NCI-H1436 treated with DMSO at 0.1 percent for 48 hours (cell line): ENCODE measurements around the gene TSPAN5.
"Not testable (repeated sequence)": the region's sequence is repeated elsewhere in the genome, so short reads cannot be mapped to it uniquely, and the experiment has no call there.

Experiments used
- DNase-seq: peaks from one replicate; lab custom pipeline; 2025; lab: John Stamatoyannopoulos, UW

The TSPAN5 gene

DNA sequence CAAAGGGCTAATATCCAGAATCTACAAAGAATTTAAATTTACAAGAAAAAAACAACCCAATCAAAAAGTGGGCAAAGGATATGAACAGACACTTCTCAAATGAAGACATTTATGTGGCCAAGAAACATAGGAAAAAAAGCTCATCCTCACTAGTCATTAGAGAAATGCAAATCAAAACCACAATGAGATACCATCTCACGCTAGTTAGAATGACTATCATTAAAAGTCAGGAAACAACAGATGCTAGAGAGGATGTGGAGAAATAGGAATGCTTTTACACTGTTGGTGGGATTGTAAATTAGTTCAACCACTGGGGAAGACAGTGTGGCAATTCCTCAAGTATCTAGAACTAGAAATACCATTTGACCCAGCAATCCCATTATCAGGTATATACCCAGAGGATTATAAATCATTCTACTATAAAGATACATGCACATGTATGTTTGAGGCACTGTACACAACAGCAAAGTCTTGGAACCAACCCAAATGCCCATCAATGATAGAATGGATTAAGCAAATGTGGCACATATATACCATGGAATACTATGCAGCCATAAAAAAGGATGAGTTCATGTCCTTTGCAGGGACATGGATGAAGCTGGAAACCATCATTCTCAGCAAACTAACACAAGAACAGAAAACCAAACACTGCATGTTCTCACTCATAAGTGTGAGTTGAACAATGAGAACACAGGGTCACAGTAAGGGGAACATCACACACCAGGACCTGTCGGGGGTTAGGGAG is 197.1 kb downstream of the TSPAN5 start:
- DNase-seq = not testable (repeated sequence)

DNA sequence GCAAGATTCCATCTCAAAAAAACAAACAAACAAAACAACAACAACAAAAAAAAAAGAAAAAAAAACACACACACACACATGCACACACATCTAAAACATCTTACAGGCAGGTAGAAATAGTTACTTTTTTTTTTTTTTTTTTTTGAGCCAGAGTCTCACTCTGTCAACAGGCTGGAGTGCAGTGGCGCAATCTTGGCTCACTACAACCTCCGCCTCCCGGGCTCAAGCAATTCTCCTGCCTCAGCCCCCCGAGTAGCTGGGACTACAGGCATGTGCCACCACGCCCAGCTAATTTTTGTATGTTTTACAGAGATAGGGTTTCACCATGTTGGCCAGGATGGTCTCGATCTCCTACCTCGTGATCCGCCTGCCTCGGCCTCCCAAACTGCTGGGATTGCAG is 201.0 kb downstream of the TSPAN5 start:
- not testable (repeated sequence) for DNase-seq

DNA sequence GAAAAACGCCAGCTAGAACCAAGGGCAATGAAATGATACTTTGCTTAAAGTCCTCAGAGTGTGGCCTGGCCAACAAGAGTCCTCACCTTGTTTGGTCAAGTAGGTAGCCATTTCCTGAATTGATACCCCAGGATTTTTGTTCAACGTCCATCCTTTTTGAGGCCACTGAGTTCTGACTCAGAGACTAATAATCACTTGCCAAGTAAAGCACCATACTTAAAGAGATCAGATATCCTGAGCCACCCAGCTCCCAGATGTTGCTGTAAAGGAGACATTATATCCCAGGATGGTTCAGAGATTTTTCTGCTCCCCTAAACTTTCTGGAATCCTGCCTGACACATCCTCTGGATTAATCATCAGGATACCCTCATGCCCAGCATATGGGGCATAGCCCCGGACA is 206.3 kb downstream of the TSPAN5 start:
- no peak for DNase-seq

DNA sequence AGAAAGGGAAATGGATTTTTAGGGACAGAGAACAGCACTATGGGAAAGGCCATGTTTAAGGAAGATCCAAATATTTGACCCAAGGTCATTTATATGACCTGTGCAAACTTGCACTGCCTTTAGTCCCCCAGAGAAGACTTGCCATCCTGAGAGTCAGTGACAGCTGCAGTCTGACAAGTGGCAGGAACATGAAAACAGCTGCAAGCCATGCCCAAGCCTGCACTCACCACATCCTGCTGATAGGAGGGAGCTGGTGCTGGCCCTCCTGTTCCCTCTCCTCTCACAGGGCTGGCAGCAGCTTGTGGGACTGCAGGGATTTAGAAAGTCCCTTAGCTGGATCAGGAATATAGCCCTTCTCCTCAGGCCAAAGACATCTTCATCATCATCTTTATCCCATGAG is 209.5 kb downstream of the TSPAN5 start:
- no peak for DNase-seq

DNA sequence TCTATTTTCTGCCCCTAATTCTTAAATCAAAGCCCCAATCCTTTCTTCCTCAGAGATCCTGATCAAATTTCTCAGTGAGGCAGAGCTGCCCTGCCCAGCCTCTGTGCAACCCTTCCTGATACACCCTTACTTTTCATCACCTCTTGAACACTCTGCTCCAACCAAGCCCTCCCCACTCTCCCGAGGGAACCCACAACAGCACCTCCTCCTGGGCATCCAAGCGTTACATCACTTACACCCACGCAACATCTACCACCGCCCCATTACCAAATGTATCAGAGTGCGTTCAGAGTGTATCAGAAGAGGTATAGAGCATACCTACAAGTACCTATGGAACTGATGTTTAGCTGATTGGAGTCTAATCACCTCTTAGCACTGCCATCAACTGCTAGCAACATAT is 210.8 kb downstream of the TSPAN5 start:
- no peak for DNase-seq

DNA sequence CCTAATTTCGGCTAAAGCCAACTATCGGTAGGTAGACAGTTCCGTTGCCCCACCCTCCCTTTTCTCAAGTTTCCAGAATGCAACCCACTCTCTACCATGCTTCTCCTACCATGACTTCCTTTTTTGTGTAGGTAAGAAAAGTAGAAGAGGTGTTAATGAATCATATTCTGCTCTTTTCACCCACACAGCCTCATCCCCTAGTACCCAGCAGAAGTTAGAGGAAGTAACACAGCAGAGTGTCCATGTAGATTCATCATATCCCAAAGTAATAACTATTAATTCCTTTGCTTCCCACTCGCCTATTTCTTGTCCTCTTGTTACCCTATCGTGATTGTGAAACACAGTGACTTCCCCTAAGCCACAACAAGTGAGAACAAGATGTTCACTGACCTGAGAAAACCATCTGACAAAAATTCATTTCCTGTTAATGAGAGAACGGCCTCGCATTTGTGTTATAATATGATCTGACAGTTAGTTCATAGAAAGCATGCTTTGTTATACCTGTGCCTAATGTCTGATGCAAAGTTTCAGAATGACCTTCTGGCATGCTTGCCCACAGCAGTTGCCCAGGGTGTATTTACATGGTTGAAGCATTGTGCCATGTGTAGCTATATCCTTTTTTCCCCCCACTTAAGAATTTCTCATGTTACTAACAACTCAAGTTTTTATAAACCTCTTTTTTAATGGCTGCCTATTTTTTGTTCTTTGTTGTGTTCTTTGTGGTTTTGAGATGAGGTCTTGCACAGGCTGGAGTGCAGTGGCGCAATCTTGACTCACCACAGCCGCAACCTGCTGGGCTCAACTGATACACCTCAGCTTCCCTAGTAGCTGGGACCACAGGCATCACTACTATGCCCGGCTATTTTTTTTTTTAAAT is 211.7 kb downstream of the TSPAN5 start:
- DNase-seq = no peak

DNA sequence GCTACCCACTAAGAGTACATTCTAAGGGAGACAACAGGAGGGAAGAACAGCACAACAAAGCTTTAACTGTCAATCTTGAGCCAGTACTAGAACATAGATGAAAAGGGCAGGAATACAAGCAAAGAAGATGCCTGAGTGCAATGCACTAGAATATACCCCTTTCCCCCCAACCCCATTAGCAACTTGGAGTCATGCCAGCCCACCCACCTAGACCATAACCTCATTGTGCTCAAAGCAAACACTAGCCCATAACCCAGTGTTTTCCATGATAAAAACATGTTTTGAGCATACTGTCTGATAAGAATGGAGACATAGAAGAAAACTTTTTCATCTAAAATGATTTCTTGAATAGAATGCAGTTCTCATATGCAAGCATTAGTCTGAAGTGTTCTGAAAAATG is 214.0 kb downstream of the TSPAN5 start:
- no peak for DNase-seq

DNA sequence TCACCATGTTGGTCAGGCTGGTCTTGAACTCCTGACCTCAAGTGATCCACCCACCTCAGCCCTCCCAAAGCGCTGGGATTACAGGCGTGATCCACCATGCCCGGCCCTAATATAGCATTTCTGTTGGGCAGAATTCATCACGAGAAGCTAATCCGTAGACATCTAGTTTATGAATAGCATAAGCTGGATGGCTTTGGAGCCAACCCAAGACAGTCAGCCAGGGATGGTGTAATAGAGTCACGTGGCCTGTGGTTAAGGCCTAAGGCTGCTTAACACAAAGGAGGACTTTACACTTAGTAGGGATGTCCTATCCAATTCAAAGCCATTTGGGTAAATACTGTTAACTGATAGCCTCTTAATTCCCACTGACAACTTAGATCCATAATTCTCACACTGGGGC is 223.6 kb downstream of the TSPAN5 start:
- no peak for DNase-seq

DNA sequence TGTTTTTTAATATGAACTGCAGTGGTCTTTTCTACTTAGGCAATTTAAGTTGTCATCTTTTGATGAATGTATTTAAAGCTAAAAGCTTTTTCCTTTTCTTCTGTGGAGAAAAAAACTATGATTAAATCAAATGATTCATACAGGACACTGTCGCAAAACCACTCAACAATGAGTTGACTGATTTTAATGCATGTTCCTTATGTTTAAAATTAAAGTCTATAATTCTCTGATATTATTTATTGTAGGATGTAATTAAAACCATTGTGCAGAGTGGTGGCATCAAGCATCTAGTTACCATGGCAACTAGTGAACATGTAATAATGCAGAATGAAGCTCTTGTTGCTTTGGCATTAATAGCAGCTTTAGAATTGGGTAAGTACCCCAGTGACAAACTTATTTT is 224.7 kb downstream of the TSPAN5 start:
- no peak for DNase-seq

DNA sequence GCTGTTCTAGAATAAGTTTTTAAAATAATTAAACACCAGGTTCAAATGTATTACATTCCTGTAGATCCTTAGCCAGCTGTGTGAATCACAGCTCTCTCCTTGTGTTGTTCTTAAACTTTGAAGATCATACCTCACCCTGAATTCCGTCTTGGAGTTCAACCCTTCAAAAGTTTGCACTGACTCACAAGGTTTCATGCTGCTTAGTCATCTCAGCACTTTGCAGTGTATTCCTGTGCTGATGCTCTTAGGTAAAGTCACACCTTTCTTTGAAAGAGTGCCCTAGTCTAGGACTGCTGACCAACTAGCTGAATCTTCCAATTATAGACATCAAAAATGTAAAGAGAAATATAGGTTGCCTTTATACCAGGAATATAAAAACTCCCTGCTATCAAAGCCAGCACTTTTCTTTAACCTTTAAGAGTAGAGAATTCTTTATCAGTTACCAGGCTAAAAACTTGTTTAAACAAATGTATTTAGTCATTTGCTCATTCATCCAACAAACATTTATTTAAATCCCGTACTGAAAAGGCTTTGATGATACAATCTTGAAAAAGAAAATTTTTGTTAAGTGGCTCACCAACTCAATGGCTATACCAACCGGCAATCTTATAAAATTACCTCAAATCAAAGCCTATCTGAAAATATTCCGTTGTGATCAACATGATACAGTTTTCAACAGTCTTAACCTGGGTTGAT is 227.6 kb downstream of the TSPAN5 start:
- DNase-seq = no peak

DNA sequence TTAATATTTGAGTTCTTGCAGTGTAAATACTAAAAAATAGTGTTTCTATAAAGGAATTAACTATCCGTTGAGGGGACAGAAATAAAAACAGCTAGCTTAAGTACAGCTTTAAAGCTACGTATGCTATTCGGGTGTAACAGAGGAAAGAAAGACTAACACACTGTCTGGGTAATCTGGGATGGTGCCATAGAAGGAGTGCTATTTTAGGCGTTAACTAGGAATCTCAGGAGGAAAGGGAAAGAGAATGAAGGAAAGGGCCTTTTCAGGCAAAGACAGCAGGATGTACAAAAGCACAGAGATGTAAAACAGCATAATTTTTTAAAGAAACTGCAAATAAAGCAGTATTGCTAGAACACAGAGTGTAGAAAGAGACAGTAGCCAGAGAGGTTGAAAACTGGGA is 235.4 kb downstream of the TSPAN5 start:
- DNase-seq = no peak

DNA sequence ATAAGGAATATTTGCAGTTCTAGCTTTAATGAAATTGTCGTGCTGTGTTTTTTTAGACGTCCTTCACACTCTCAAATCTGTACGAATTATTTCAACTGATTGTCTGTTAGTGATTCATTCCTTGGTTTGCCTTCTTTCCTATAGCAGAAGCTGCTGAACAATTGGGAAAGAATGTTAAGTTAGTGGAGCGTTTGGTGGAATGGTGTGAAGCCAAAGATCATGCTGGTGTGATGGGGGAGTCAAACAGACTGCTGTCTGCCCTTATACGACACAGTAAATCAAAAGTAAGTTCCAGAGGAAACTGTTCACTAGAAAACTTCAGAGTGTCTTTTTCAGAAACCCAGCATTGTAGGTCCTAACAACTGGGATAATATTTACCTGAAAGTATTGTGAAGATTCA is 237.3 kb downstream of the TSPAN5 start:
- DNase-seq = no peak
